ENCODE measurements around the gene RCC2.

GRCh38 chr1:17447501-17447992, 8.1 kb upstream of the RCC2 start:
- TF ChIP-seq POLR2A (IDR thresholded peaks at IDR 0.05) = no peak
- no peak for TF ChIP-seq CTCF (IDR thresholded peaks at IDR 0.05)
